ENCODE data around the gene S100A3.
"Not testable (repeated sequence)": the region's sequence is repeated elsewhere in the genome, so short reads cannot be mapped to it uniquely, and the experiment has no call there.

The S100A3 gene
- total RNA-seq = 0 to 0.10 (median 0) reads per million in 9 experiments

- DNase-seq (no peak), ATAC-seq (replicated peaks) (no peak)
- peak within 1 kb of the TSS in 1 of 2 donors; percentile 8 for H3K27ac Mint-ChIP-seq
Measured at GRCh38 chr1:153548722-153549688, at the start of gene S100A3. Gene S100A3 (minus strand): TSS chr1:153549258. CDS start chr1:153548485, 773 bp downstream.

DNA sequence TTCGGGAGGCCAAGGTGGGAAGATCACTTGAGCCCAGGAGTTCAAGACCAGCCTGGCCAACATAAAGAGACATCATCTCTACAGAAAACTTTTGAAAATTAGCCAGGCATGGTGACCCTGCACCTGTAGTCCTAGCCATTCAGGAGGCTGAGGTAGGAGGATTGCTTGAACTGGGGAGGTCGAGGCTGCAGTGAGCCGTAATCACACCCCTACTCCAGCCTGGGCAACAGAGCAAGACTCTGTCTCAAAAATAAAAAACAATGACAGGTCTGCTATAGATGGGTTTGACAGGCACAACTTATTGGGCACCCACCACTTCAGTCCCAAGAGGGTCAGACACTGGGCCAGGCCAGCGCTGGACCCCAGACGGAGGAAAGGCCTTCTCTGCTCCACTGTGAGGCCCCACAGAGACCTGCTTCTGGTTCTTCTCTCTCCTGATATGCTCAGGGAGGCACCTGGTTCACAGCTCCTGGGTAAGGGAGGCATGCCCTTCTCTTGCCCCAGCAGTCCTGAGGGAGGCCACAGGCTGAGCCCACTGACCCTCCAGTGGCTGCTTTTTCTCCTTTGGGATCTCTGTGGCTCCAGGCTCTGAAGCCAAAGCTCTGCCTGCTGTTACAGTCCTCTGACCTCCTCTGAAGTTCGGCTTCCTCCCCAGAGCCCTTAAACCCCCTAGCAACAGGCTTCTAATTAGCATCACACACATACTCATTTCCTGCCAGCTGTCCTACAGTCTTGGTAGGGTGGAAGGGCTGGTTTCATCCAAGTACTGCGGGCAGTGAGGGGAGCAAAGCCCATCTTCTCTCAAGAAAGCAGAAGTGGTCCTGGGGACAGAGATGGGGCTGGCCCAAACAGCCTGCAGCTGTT, 49.5 kb upstream of the S100A3 start:
- ATAC-seq (replicated peaks) (peak; percentile 70), DNase-seq (no peak)
- Mint-ChIP-seq H3K36me3 (ENCODE audit: insufficient read depth) (peaks cover 2% of the 10 kb centered on the region), H3K9me3 (no peaks in the 10 kb centered on the region), H3K27ac (no peak overlapping the region), H3K27me3 (no peaks in the 10 kb centered on the region), H3K4me1 (ENCODE audit: low read depth in 2 of 2) (peaks cover 0 to 2% of the 10 kb centered on the region in 2 donors), H3K4me3 (no peak overlapping the region)

More at GRCh38 chr1:153548722-153549688, at the start of gene S100A3:
- no peaks in the 10 kb centered on the region for H3K27me3 Mint-ChIP-seq
- H3K4me3 Mint-ChIP-seq = no peak within 1 kb of the TSS
- H3K36me3 Mint-ChIP-seq (ENCODE audit: insufficient read depth) = peaks cover 19% of the 10 kb centered on the region
- peaks cover 26 to 27% of the 10 kb centered on the region in 2 donors for H3K4me1 Mint-ChIP-seq (ENCODE audit: low read depth in 2 of 2)
- H3K9me3 Mint-ChIP-seq = no peaks in the 10 kb centered on the region

- Mint-ChIP-seq H3K4me1 (ENCODE audit: low read depth in 2 of 2) (peaks cover 0 to 2% of the 10 kb centered on the region in 2 donors), H3K27me3 (no peaks in the 10 kb centered on the region), H3K9me3 (no peaks in the 10 kb centered on the region), H3K4me3 (no peak overlapping the region), H3K27ac (peak overlapping the region in 1 of 2 donors; percentile 56), H3K36me3 (ENCODE audit: insufficient read depth) (peaks cover 2% of the 10 kb centered on the region)
- no peak for DNase-seq
- peak; percentile 33 for ATAC-seq (replicated peaks)
Measured at GRCh38 chr1:153597206-153597605, 48.1 kb upstream of the S100A3 start.

- no peak for DNase-seq
- no peaks in the 10 kb centered on the region for H3K4me1 Mint-ChIP-seq (ENCODE audit: low read depth in 2 of 2)
- no peaks in the 10 kb centered on the region for H3K9me3 Mint-ChIP-seq
- H3K4me3 Mint-ChIP-seq = no peak overlapping the region
- ATAC-seq (replicated peaks) = no peak
- no peaks in the 10 kb centered on the region for H3K27me3 Mint-ChIP-seq
- H3K36me3 Mint-ChIP-seq (ENCODE audit: insufficient read depth) = peaks cover 2% of the 10 kb centered on the region
- no peak overlapping the region for H3K27ac Mint-ChIP-seq
Measured at GRCh38 chr1:153592748-153593147, 43.7 kb upstream of the S100A3 start.

DNA sequence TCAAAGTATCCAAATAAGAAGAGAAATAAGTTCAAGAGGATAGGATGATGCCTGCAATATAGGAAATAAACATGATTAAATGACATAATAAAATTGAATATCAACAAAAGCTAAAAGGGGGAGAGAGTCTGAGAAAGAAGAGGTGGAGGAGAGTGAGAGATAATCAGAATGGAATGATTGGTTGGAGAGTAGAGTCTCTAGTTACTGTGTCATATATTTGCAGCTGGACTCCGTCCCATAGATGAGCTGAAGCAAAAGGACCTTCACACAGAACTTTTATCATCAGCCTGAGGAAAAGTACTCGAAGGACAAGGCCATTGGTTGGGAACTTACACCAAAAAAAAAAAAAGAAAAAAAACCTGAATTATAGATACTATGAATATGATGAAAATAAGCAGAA, 39.4 kb upstream of the S100A3 start:
- Mint-ChIP-seq H3K27me3 (peaks cover 18 to 28% of the 10 kb centered on the region in 2 donors), H3K4me3 (no peak overlapping the region), H3K4me1 (ENCODE audit: low read depth in 2 of 2) (no peaks in the 10 kb centered on the region), H3K36me3 (ENCODE audit: insufficient read depth) (no peaks in the 10 kb centered on the region), H3K9me3 (no peaks in the 10 kb centered on the region), H3K27ac (no peak overlapping the region)
- DNase-seq (no peak), ATAC-seq (replicated peaks) (no peak)

- H3K9me3 Mint-ChIP-seq; H3K4me1 Mint-ChIP-seq (ENCODE audit: low read depth in 2 of 2); H3K27ac Mint-ChIP-seq; H3K36me3 Mint-ChIP-seq (ENCODE audit: insufficient read depth); ATAC-seq (replicated peaks); H3K4me3 Mint-ChIP-seq; DNase-seq: not testable (repeated sequence)
- peaks cover 18 to 28% of the 10 kb centered on the region in 2 donors for H3K27me3 Mint-ChIP-seq
Measured at GRCh38 chr1:153588033-153588432, 39.0 kb upstream of the S100A3 start.

- DNase-seq (no peak), ATAC-seq (replicated peaks) (no peak)
- no peaks in the 10 kb centered on the region for H3K9me3 Mint-ChIP-seq
- H3K4me1 Mint-ChIP-seq (ENCODE audit: low read depth in 2 of 2) = no peaks in the 10 kb centered on the region
- no peak overlapping the region for H3K27ac Mint-ChIP-seq
- H3K4me3 Mint-ChIP-seq = no peak overlapping the region
- no peaks in the 10 kb centered on the region for H3K36me3 Mint-ChIP-seq (ENCODE audit: insufficient read depth)
- peaks cover 18 to 28% of the 10 kb centered on the region in 2 donors for H3K27me3 Mint-ChIP-seq
Measured at GRCh38 chr1:153587314-153587713, 38.3 kb upstream of the S100A3 start.

DNA sequence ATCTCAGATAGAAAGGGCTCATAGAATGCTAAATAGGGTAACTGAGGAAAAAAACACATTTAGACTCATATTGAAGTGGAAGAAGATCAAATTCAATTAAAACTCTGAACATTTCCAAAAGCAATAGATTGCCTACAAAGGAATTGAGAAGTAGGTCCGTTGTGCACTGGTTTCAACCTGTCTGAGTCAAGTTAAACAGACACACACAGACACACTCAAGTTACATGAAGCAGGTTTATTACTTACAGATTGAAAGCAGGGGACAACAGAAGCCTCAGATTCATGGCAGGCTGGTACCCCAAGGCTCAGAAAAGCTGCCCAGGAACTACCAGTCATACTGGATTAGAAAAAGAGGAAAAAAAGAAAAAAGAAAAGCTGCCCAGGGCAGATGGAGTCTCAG, 37.3 kb upstream of the S100A3 start:
- H3K4me1 Mint-ChIP-seq (ENCODE audit: low read depth in 2 of 2) = no peaks in the 10 kb centered on the region
- H3K27me3 Mint-ChIP-seq = peaks cover 18 to 28% of the 10 kb centered on the region in 2 donors
- H3K9me3 Mint-ChIP-seq = no peaks in the 10 kb centered on the region
- DNase-seq (no peak), ATAC-seq (replicated peaks) (no peak)
- H3K27ac Mint-ChIP-seq = no peak overlapping the region
- H3K36me3 Mint-ChIP-seq (ENCODE audit: insufficient read depth) = no peaks in the 10 kb centered on the region
- no peak overlapping the region for H3K4me3 Mint-ChIP-seq

- Mint-ChIP-seq H3K9me3 (no peaks in the 10 kb centered on the region), H3K4me1 (ENCODE audit: low read depth in 2 of 2) (no peaks in the 10 kb centered on the region), H3K36me3 (ENCODE audit: insufficient read depth) (no peaks in the 10 kb centered on the region), H3K27ac (no peak overlapping the region), H3K4me3 (no peak overlapping the region), H3K27me3 (peaks cover 18 to 28% of the 10 kb centered on the region in 2 donors)
- DNase-seq = no peak
- no peak for ATAC-seq (replicated peaks)
Measured at GRCh38 chr1:153585006-153585405, 35.9 kb upstream of the S100A3 start.

- peaks cover 23 to 34% of the 10 kb centered on the region in 2 donors for H3K27me3 Mint-ChIP-seq
- no peak overlapping the region for H3K4me3 Mint-ChIP-seq
- DNase-seq = no peak
- H3K9me3 Mint-ChIP-seq = no peaks in the 10 kb centered on the region
- H3K27ac Mint-ChIP-seq = no peak overlapping the region
- no peaks in the 10 kb centered on the region for H3K4me1 Mint-ChIP-seq (ENCODE audit: low read depth in 2 of 2)
- H3K36me3 Mint-ChIP-seq (ENCODE audit: insufficient read depth) = no peaks in the 10 kb centered on the region
- ATAC-seq (replicated peaks) = no peak
Measured at GRCh38 chr1:153583976-153584375, 34.9 kb upstream of the S100A3 start.

- ATAC-seq (replicated peaks); H3K36me3 Mint-ChIP-seq (ENCODE audit: insufficient read depth); H3K4me3 Mint-ChIP-seq; DNase-seq; H3K9me3 Mint-ChIP-seq; H3K27ac Mint-ChIP-seq; H3K4me1 Mint-ChIP-seq (ENCODE audit: low read depth in 2 of 2): not testable (repeated sequence)
- H3K27me3 Mint-ChIP-seq = peaks cover 28 to 38% of the 10 kb centered on the region in 2 donors
Measured at GRCh38 chr1:153583514-153583913, 34.5 kb upstream of the S100A3 start.

DNA sequence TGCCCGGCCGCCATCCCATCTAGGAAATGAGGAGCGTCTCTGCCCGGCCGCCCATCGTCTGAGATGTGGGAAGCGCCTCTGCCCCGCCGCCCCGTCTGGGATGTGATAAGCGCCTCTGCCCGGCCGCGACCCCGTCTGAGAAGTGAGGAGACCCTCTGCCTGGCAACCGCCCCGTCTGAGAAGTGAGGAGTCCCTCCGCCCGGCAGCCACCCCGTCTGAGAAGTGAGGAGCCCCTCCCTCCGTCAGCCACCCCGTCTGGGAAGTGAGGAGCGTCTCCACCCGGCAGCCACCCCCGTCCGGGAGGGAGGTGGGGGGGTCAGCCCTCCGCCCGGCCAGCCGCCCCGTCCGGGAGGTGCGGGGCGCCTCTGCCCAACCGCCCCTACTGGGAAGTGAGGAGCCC, 33.8 kb upstream of the S100A3 start:
- not testable (repeated sequence) for H3K4me1 Mint-ChIP-seq (ENCODE audit: low read depth in 2 of 2); H3K9me3 Mint-ChIP-seq; H3K4me3 Mint-ChIP-seq; H3K36me3 Mint-ChIP-seq (ENCODE audit: insufficient read depth); DNase-seq; H3K27ac Mint-ChIP-seq; ATAC-seq (replicated peaks)
- H3K27me3 Mint-ChIP-seq = peaks cover 34 to 45% of the 10 kb centered on the region in 2 donors

DNA sequence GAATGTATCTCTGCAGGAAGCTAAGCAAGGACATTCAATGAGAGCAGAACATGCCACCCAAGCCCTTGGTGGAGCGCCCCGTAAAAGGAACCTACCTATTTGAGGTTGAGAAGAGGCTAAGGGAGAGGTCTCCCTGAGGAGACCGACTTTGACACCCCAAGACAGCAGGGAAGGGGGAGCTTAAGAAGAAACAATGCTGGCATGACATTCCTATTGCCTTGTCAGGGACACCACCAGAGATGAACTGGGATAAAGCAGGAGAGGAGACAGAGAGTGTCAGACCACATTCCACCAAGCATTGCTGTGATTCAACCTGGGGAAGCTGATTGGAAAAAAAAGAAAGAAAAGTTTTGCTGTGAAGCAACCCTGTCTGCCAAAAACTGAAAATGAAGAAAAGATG, 29.9 kb upstream of the S100A3 start:
- DNase-seq (no peak), ATAC-seq (replicated peaks) (no peak)
- no peaks in the 10 kb centered on the region for H3K9me3 Mint-ChIP-seq
- H3K27me3 Mint-ChIP-seq = peaks cover 24 to 35% of the 10 kb centered on the region in 2 donors
- no peak overlapping the region for H3K4me3 Mint-ChIP-seq
- no peaks in the 10 kb centered on the region for H3K4me1 Mint-ChIP-seq (ENCODE audit: low read depth in 2 of 2)
- peaks cover 4% of the 10 kb centered on the region for H3K36me3 Mint-ChIP-seq (ENCODE audit: insufficient read depth)
- no peak overlapping the region for H3K27ac Mint-ChIP-seq
